Measurements from ENCODE around the gene CXCL13.
"Not testable (repeated sequence)": the region's sequence is repeated elsewhere in the genome, so short reads cannot be mapped to it uniquely, and the experiment has no call there.

The CXCL13 gene

DNA sequence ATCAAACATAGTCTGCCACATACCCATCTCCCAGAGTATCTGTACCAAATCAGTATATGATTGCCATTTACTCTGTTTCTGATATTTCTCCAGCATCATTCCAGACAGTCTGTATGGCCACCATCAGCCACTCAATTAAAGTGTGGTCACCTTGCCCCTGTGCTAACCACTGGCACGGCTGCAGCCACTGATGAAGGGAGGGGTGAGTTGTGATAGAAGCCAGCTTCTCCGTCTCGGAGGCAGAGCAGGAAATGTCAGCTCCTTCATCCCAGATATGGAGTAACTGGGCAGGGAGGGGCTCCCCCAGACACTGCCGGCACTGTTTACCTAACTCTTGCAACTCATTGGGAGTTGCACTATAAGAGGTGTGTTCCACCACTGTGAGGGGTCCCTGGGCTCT lies 30.3 kb downstream of the CXCL13 start:
- no peak for DNase-seq (ENCODE audit: low read depth)
- TF ChIP-seq, protein P1, sequence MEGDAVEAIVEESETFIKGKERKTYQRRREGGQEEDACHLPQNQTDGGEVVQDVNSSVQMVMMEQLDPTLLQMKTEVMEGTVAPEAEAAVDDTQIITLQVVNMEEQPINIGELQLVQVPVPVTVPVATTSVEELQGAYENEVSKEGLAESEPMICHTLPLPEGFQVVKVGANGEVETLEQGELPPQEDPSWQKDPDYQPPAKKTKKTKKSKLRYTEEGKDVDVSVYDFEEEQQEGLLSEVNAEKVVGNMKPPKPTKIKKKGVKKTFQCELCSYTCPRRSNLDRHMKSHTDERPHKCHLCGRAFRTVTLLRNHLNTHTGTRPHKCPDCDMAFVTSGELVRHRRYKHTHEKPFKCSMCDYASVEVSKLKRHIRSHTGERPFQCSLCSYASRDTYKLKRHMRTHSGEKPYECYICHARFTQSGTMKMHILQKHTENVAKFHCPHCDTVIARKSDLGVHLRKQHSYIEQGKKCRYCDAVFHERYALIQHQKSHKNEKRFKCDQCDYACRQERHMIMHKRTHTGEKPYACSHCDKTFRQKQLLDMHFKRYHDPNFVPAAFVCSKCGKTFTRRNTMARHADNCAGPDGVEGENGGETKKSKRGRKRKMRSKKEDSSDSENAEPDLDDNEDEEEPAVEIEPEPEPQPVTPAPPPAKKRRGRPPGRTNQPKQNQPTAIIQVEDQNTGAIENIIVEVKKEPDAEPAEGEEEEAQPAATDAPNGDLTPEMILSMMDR (conservative IDR thresholded peaks at IDR 0.05; ENCODE audit: low read length) = no peak
- no peak overlapping the region for H3K4me3 ChIP-seq (ENCODE audit: low read length)

DNA sequence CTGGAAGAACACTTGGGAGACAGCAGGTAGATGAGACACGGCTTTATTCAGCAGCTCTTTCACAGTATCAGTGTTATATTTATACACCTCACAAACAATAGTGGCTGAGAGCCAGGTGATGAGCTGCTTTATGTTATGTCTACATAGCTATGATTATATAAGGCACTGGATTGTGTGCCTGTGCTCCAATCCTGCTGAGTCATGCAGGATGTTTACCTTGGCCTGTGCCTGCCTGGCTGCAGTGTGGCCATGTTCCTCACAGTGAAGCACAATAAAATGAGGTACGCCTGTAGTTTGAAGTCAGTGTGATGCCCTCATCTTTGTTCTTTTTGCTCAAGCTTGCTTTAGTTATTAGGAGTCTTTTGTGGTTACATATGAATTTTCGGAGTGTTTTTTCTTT lies 31.3 kb downstream of the CXCL13 start:
- DNase-seq (ENCODE audit: low read depth) = peak; percentile 63
- TF ChIP-seq, protein P1 (conservative IDR thresholded peaks at IDR 0.05; ENCODE audit: low read length) = no peak
- no peak overlapping the region for H3K4me3 ChIP-seq (ENCODE audit: low read length)

DNA sequence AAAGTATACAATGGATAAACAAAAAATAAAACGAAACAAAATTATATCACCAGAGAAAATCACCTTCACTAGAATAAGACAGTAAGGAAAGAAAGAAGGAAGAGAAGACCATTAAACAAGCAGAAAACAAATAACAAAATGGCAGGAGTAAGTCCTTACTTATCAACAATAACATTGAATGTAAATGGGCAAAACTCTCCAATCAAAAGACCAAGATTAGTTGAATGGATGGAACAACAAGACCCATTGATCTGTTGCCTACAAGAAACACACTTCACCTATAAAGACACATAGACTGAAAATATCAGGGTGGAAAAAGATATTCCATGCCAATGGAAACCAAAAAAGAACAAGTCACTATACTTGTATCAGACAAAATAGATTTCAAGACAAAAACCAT lies 38.4 kb downstream of the CXCL13 start:
- DNase-seq (ENCODE audit: low read depth); H3K4me3 ChIP-seq (ENCODE audit: low read length): not testable (repeated sequence)

DNA sequence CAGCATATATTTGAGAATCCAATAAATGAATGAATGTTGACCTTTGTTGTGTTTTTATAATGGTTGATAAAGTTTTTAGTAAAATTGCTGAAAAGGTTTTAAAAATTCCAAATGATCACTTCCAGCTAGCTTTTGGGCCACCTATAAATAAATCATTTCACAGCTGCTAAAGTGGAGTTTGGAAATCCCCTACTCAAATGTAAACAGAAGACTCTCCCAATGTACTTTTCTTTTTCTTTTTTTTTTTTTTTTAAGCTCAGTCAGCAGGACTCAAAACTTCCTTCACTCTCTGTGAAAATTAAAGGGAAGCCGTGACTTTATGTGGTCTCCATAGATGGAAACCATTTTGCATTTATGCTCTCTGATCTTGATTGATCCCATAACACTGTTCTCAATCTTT lies 45.2 kb downstream of the CXCL13 start:
- no peak for DNase-seq (ENCODE audit: low read depth)
- TF ChIP-seq, protein P1 (conservative IDR thresholded peaks at IDR 0.05; ENCODE audit: low read length) = no peak
- no peak overlapping the region for H3K4me3 ChIP-seq (ENCODE audit: low read length)

DNA sequence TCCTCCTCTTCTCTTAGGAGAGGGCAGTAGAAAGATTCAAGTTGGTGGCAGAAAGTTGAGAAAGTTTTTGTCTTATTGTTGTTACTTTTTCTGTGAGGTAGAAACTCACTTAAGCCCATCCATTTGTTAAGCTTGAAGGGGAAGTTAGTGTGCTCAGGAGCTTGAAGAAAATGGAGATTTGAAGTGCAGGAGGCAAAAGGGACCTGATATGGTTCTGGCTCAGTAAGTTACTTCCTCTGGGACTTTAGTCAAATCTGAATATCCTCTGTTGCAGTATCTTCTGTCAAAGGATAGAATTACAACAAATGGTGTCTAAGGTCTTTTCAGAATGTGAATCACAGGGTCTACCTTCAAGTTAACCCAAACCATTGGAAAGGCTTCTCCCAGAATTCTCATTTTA lies 46.2 kb downstream of the CXCL13 start:
- H3K4me3 ChIP-seq (ENCODE audit: low read length) = no peak overlapping the region
- DNase-seq (ENCODE audit: low read depth) = no peak
- TF ChIP-seq, protein P1 (conservative IDR thresholded peaks at IDR 0.05; ENCODE audit: low read length) = no peak

DNA sequence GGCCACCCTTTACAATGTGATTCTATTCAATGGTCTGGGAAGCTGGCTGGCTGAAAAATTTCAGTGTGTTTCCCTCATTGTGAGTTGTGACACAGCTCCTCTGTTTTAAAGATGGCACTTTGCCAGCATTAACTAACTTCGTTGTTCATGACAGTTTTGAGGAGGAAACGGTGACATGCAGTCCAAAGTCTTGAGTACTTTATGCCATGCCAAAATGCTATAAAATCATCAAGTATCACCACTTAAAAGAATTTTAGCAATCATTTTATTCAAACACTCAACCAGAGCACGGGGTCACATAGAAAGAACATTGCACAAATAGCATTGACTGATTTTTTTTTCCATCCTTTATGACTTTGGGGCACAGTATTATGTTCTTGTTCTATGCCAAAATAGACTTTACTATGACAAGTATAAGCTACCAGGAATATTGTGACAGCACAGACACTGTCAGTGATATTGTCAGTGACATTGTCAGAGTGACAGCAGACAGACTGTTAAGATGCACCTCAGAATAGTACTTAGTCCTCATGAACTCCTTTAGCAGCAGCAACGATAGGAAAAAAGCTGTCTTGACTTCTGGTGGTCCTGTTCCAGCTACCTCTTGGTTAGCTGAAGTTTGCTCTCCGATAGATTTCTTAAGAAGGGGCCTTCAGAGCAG lies 46.7 kb downstream of the CXCL13 start:
- TF ChIP-seq, protein P1 (conservative IDR thresholded peaks at IDR 0.05; ENCODE audit: low read length) = no peak
- DNase-seq (ENCODE audit: low read depth) = no peak
- H3K4me3 ChIP-seq (ENCODE audit: low read length) = no peak overlapping the region

DNA sequence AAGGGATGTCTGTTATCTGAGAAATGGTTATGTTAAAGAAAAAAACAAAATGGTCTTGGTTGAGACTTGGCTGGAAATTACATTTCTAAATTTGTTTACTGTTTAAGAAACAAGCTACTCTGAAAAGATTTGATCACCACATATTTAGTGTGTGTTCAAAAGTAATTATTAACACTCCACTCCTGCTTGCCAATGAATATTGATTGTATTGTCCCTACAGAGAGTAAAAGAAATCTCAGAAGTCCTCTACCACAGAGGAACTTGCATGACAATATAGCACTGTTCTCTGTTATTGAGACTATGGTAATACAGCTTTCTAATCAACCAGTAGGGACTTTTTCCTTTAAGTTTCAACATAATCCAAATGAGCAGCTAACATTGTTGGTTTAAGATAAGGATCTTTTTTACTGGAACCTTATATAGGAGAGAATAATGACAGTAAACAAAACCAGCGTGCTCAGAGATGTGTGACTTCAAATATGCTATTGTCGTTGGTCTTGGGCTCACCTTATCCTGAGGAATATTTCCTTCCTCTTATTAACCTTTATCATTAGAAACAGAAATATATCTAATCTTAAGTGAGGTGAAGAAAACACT lies 47.6 kb downstream of the CXCL13 start:
- no peak for DNase-seq (ENCODE audit: low read depth)
- TF ChIP-seq, protein P1 (conservative IDR thresholded peaks at IDR 0.05; ENCODE audit: low read length) = no peak
- no peak overlapping the region for H3K4me3 ChIP-seq (ENCODE audit: low read length)

DNA sequence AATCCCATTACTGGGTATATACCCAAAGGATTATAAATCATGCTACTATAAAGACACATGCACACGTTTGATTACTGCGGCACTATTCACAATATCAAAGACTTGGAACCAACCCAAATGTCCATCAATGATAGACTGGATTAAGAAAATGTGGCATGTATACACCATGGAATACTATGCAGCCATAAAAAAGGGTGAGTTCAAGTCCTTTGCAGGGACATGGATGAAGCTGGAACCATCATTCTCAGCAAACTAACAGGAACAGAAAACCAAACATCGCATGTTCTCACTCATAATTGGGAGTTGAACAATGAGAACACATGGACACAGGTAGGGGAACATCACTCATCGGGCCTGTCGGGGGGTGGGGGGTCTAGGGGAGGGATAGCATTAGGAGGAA lies 54.7 kb downstream of the CXCL13 start:
- H3K4me3 ChIP-seq (ENCODE audit: low read length); DNase-seq (ENCODE audit: low read depth): not testable (repeated sequence)

Data from AG10803 (cell line).